Erythroblast (primary cell): ENCODE results near the gene CCK.

Experiments used
- GATA1 ChIP-seq: IDR thresholded peaks from 2 replicates; pipeline ENCODE4 v1.6.1; 2011; ENCODE audit warnings: low read depth, mild to moderate bottlenecking, control low read depth, low read length, moderate library complexity
- POLR2A ChIP-seq: IDR thresholded peaks from 2 replicates; pipeline ENCODE4 v1.6.1; 2011; ENCODE audit warnings: mild to moderate bottlenecking, low read length

GRCh38 chr3:42267878-42268277 lies 1.9 kb upstream of the CCK start:
- TF ChIP-seq POLR2A, result no peak
- TF ChIP-seq GATA1, result no peak
